ENCODE data around the gene STARD3.

DNA sequence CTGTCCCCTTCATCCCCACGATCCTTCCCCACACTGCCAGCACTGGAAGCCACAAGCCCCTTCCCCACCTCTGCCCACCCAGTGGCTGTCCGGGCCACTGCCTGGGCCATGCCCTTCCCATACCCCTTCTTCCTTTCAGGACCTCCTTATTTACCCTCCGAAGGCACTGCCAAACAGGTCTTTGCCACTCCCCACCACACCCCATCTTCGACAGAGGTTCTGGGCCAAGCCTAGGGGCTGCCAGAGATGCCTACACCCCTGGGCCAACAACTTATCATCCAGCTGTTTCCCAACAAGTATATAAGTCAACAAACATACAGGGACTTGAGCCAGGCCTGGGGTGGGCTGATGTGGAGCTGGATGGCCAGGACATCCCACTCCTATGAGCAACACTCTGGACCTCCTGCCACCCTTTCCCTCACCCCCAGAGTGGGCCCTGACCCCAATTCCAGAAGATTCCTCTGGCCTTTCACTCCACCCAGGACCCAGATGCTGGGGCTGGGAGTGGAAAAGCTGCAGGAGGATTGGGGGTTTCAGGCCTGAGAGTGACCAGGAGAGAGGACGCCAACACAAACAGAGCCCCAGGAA is 11.7 kb upstream of the STARD3 start:
- TF ChIP-seq SMC3 (IDR thresholded peaks at IDR 0.05) (no peak), HEYL (CRISPR knock-in tag; IDR thresholded peaks at IDR 0.05) (no peak), CBX8 (IDR thresholded peaks at IDR 0.05) (no peak), RFX5 (IDR thresholded peaks at IDR 0.05) (no peak), MAFK (IDR thresholded peaks at IDR 0.05; ENCODE audit: partially characterized antibody) (no peak), CHD2 (IDR thresholded peaks at IDR 0.05; ENCODE audit: low read length, partially characterized antibody) (no peak), CHD4 (IDR thresholded peaks at IDR 0.05; ENCODE audit: borderline replicate concordance) (no peak)
- TF ChIP-seq, protein P1, sequence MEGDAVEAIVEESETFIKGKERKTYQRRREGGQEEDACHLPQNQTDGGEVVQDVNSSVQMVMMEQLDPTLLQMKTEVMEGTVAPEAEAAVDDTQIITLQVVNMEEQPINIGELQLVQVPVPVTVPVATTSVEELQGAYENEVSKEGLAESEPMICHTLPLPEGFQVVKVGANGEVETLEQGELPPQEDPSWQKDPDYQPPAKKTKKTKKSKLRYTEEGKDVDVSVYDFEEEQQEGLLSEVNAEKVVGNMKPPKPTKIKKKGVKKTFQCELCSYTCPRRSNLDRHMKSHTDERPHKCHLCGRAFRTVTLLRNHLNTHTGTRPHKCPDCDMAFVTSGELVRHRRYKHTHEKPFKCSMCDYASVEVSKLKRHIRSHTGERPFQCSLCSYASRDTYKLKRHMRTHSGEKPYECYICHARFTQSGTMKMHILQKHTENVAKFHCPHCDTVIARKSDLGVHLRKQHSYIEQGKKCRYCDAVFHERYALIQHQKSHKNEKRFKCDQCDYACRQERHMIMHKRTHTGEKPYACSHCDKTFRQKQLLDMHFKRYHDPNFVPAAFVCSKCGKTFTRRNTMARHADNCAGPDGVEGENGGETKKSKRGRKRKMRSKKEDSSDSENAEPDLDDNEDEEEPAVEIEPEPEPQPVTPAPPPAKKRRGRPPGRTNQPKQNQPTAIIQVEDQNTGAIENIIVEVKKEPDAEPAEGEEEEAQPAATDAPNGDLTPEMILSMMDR (IDR thresholded peaks at IDR 0.05): no peak
- TF ChIP-seq, protein P2, sequence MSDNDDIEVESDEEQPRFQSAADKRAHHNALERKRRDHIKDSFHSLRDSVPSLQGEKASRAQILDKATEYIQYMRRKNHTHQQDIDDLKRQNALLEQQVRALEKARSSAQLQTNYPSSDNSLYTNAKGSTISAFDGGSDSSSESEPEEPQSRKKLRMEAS (IDR thresholded peaks at IDR 0.05): no peak
- TF ChIP-seq, protein P3, sequence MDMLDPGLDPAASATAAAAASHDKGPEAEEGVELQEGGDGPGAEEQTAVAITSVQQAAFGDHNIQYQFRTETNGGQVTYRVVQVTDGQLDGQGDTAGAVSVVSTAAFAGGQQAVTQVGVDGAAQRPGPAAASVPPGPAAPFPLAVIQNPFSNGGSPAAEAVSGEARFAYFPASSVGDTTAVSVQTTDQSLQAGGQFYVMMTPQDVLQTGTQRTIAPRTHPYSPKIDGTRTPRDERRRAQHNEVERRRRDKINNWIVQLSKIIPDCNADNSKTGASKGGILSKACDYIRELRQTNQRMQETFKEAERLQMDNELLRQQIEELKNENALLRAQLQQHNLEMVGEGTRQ (IDR thresholded peaks at IDR 0.05): no peak
